H1 (cell line): ENCODE results near the gene ASIC2. TPM values are rescaled to one million over a fixed set of nuclear protein-coding genes. Genes with fewer than 3 reads are reported as not detected.

Experiments
- CTCF ChIA-PET: fragments of 300-600 bp; sonication (Branson Sonifier 250); formaldehyde crosslinking; loops from one replicate; lab custom pipeline; 2021; ENCODE audit not compliant: partially characterized antibody; lab: Charles Lee
- POLR2A ChIA-PET: fragments of 300-600 bp; sonication (Branson Sonifier 250); formaldehyde crosslinking; loops from one replicate; lab custom pipeline; 2021; ENCODE audit warnings: inconsistent platforms; ENCODE audit not compliant: partially characterized antibody; lab: Charles Lee
- DNase-seq, 2 experiments: peaks; one replicate each; pipeline versions ENCODE4 v3.0.0 to v3.0.0-alpha.2; 2010 to 2022; ENCODE audit warnings: low spot score in 2 of 2, low read depth in 1 of 2, mixed read lengths in 1 of 2
- FAIRE-seq: peaks from 2 replicates; lab custom pipeline; 2011; peaks lifted over from hg19 to GRCh38; lab: Jason Lieb, UNC
- H2AFZ ChIP-seq: 2 replicates; pipeline ENCODE4 v1.8.1; 2012; ENCODE audit warnings: low read length, inconsistent platforms
- H2AK5ac ChIP-seq: 2 replicates; pipeline ENCODE4 v1.6.1; 2013; ENCODE audit warnings: low read depth, low read length
- H2BK120ac ChIP-seq: replicated peaks from 2 replicates; pipeline ENCODE3; 2013; ENCODE audit warnings: low read depth, low read length, inconsistent platforms
- H2BK12ac ChIP-seq: 2 replicates; pipeline ENCODE4 v1.6.1; 2013; ENCODE audit warnings: low read depth, low read length
- H2BK15ac ChIP-seq: 2 replicates; pipeline ENCODE4 v1.6.1; 2013; ENCODE audit warnings: low read length
- H2BK20ac ChIP-seq: 2 replicates; pipeline ENCODE4 v1.6.1; 2013; ENCODE audit warnings: low read length
- H2BK5ac ChIP-seq: 2 replicates; pipeline ENCODE4 v1.6.1; 2013; ENCODE audit warnings: low read depth, low read length
- H3K14ac ChIP-seq: 2 replicates; pipeline ENCODE4 v1.6.1; 2013; ENCODE audit warnings: inconsistent platforms; ENCODE audit not compliant: insufficient read length
- H3K18ac ChIP-seq: 2 replicates; pipeline ENCODE4 v1.6.1; 2013; ENCODE audit warnings: low read length; ENCODE audit errors: extremely low read depth
- H3K23ac ChIP-seq: 2 replicates; pipeline ENCODE4 v1.6.1; 2013; ENCODE audit warnings: inconsistent platforms; ENCODE audit not compliant: insufficient read length
- H3K23me2 ChIP-seq: 2 replicates; pipeline ENCODE4 v1.6.1; 2013; ENCODE audit warnings: low read depth, low read length
- H3K27ac ChIP-seq: 2 replicates; pipeline ENCODE4 v1.6.1; 2011; ENCODE audit warnings: low read depth, low read length, inconsistent platforms
- H3K27me3 ChIP-seq, 4 experiments: replicated peaks in 1 of 4; 1 replicate in 1 of 4; 2 replicates in 3 of 4; pipeline versions ENCODE4 v1.6.1 to v1.8.1; 2011 to 2013; ENCODE audit warnings: low read length in 3 of 4, mild to moderate bottlenecking in 3 of 4, inconsistent platforms in 2 of 4, mixed read lengths in 2 of 4, moderate library complexity in 1 of 4; ENCODE audit not compliant: control insufficient read depth in 3 of 4, insufficient read depth in 3 of 4; ENCODE audit errors: extremely low read depth in 1 of 4
- H3K36me3 ChIP-seq, 4 experiments: 2 replicates each; pipeline versions ENCODE4 v1.6.1 to v1.8.1; 2011 to 2013; ENCODE audit warnings: mild to moderate bottlenecking in 4 of 4, low read length in 3 of 4, moderate library complexity in 2 of 4, control low read depth in 1 of 4, inconsistent platforms in 1 of 4; ENCODE audit not compliant: insufficient read depth in 4 of 4, control insufficient read depth in 2 of 4
- H3K4ac ChIP-seq: replicated peaks from 2 replicates; pipeline ENCODE3; 2013; ENCODE audit warnings: low read length, low read depth, mixed read lengths, inconsistent platforms; ENCODE audit not compliant: insufficient read length
- H3K4me1 ChIP-seq, 4 experiments: replicated peaks in 1 of 4; 1 replicate in 1 of 4; 2 replicates in 3 of 4; pipeline versions ENCODE4 v1.6.1 to v1.8.1; 2011 to 2013; ENCODE audit warnings: low read length in 3 of 4, inconsistent platforms in 2 of 4, mixed read lengths in 1 of 4; ENCODE audit not compliant: insufficient read depth in 4 of 4, control insufficient read depth in 3 of 4
- H3K4me2 ChIP-seq, 2 experiments: 2 replicates each; pipeline versions ENCODE4 v1.6.1 to v1.8.1; 2011 to 2013; ENCODE audit warnings: low read depth in 2 of 2, low read length in 2 of 2, control low read depth in 1 of 2, inconsistent platforms in 1 of 2, mild to moderate bottlenecking in 1 of 2; ENCODE audit not compliant: insufficient read depth in 1 of 2
- H3K4me3 ChIP-seq, 4 experiments: fragments of 200-600, 300-600 bp in 1 of 4; sonication (generic), shearing (Covaris generic), sonication (Bioruptor Twin) in 1 of 4; 2 replicates each; pipeline versions ENCODE4 v1.5.1 to v1.8.1; 2011 to 2016; ENCODE audit warnings: low read length in 4 of 4, low read depth in 3 of 4, control low read depth in 2 of 4, inconsistent platforms in 2 of 4, mild to moderate bottlenecking in 2 of 4, mixed read lengths in 1 of 4, moderate library complexity in 1 of 4; ENCODE audit not compliant: insufficient read depth in 2 of 4; ENCODE audit errors: extremely low read depth in 1 of 4
- H3K56ac ChIP-seq: replicated peaks from 2 replicates; pipeline ENCODE3; 2013; ENCODE audit warnings: low read depth, mild to moderate bottlenecking, mixed read lengths, low read length, inconsistent platforms; ENCODE audit not compliant: insufficient read length
- H3K79me1 ChIP-seq: 2 replicates; pipeline ENCODE4 v1.6.1; 2013; ENCODE audit warnings: low read depth, low read length, control low read depth
- H3K79me2 ChIP-seq, 2 experiments: 2 replicates each; pipeline versions ENCODE4 v1.6.1 to v1.8.1; 2012 to 2013; ENCODE audit warnings: low read length in 2 of 2, mild to moderate bottlenecking in 2 of 2, inconsistent platforms in 1 of 2; ENCODE audit not compliant: insufficient read depth in 2 of 2, control insufficient read depth in 1 of 2
- H3K9ac ChIP-seq, 4 experiments: replicated peaks in 1 of 4; 1 replicate in 1 of 4; 2 replicates in 3 of 4; pipeline versions ENCODE4 v1.6.1 to v1.8.1; 2011 to 2013; ENCODE audit warnings: low read depth in 3 of 4, low read length in 3 of 4, control low read depth in 2 of 4, mild to moderate bottlenecking in 2 of 4, moderate library complexity in 2 of 4, inconsistent platforms in 1 of 4; ENCODE audit errors: extremely low read depth in 1 of 4
- H3K9me3 ChIP-seq, 2 experiments: 2 replicates each; pipeline versions ENCODE4 v1.6.1 to v1.8.1; 2012 to 2013; ENCODE audit warnings: mild to moderate bottlenecking in 2 of 2, moderate library complexity in 2 of 2, control low read depth in 1 of 2, inconsistent platforms in 1 of 2, low read depth in 1 of 2, low read length in 1 of 2, mixed read lengths in 1 of 2; ENCODE audit not compliant: insufficient read depth in 2 of 2
- H4K20me1 ChIP-seq, 2 experiments: replicated peaks in 1 of 2; 2 replicates each; pipeline versions ENCODE3 to v1.8.1; 2011 to 2013; ENCODE audit warnings: inconsistent platforms in 2 of 2, low read length in 2 of 2, mild to moderate bottlenecking in 1 of 2; ENCODE audit not compliant: insufficient read depth in 2 of 2, control insufficient read depth in 1 of 2
- H4K5ac ChIP-seq: 2 replicates; pipeline ENCODE4 v1.6.1; 2013; ENCODE audit warnings: low read length, low read depth, mixed read lengths, inconsistent platforms; ENCODE audit not compliant: insufficient read length
- H4K8ac ChIP-seq: 2 replicates; pipeline ENCODE4 v1.8.0; 2013; ENCODE audit warnings: mild to moderate bottlenecking, moderate library complexity, low read length, inconsistent platforms; ENCODE audit not compliant: insufficient read depth; ENCODE audit errors: extremely low read depth
- H4K91ac ChIP-seq: replicated peaks from 2 replicates; pipeline ENCODE3; 2013; ENCODE audit warnings: low read length, mixed read lengths, inconsistent platforms; ENCODE audit not compliant: insufficient read length
- NRF1 ChIP-seq: IDR thresholded peaks from 2 replicates; pipeline ENCODE4 v1.6.1; 2011; ENCODE audit warnings: mild to moderate bottlenecking, low read depth, low read length, improper control_type of control experiment
- RFX5 ChIP-seq: IDR thresholded peaks from 2 replicates; pipeline ENCODE4 v1.6.1; 2011; ENCODE audit warnings: low read depth, low read length, improper control_type of control experiment, borderline replicate concordance
- polyA plus RNA-seq, 7 experiments: library from polyadenylated mRNA; depleted of rRNA in 3 of 7; stranded (reverse) in 5 of 7; unstranded in 2 of 7; fragments of >200 nt in 5 of 7; fragments of 200-250 nt in 2 of 7; gene quantifications; 1 replicate in 5 of 7; 2 replicates in 1 of 7; 4 replicates in 1 of 7; pipeline versions ENCODE4 v1.2.1 to v1.2.3, GENCODE V29; 2011 to 2013; ENCODE audit warnings: missing spikeins in 2 of 7, mixed read lengths in 2 of 7
- total RNA-seq: library from RNA; stranded (reverse); fragmentation: NEBNext Ultra II Directional; extraction: Animal tissue kit (Norgen Biotek cat#: 25700); gene quantifications from 2 replicates; pipeline ENCODE4 v1.2.1, GENCODE V29; 2021

The ASIC2 gene
- total and polyA plus RNA-seq, 2 of the 8 experiments (the other 6 are each of a cell fraction or from before 2014, with no cell fraction given) = 0.86 to 1.2 TPM

DNA sequence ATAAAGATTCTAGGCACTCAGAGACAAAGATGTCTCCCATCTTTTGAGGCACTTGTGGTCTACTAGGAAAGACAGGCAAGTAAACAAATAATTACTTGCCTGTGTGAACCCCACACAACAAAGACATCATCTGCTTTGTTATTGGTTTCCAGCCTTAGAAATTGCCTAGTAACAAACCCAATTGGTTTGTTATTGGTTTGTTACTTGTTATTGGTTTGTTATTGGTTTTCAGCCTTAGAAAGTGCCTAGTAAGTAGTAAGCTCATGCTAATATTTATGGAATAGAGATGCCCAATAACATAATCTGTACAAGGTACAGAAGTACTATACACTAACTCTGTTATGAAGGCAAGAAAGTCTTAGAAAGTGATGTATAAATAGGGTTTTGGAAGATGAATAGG is 67.1 kb downstream of the ASIC2 start:
- H3K79me2 ChIP-seq = no peaks in the 10 kb centered on the region
- no peak overlapping the region for H2BK120ac ChIP-seq
- no peaks in the 10 kb centered on the region for H3K79me1 ChIP-seq
- no peak overlapping the region for H3K4ac ChIP-seq
- POLR2A ChIA-PET = no interaction called here
- no peak overlapping the region for H3K4me2 ChIP-seq
- no peak overlapping the region for H3K4me3 ChIP-seq
- H4K20me1 ChIP-seq = no peaks in the 10 kb centered on the region
- H3K14ac ChIP-seq = no peak overlapping the region
- no peak for DNase-seq
- CTCF ChIA-PET = no interaction called here
- no peak overlapping the region for H2BK5ac ChIP-seq
- no peak overlapping the region for H2AFZ ChIP-seq
- H3K56ac ChIP-seq = no peak overlapping the region
- H3K18ac ChIP-seq = no peak overlapping the region
- H2BK15ac ChIP-seq = no peak overlapping the region
- H4K5ac ChIP-seq = no peak overlapping the region
- no peaks in the 10 kb centered on the region for H3K27me3 ChIP-seq
- no peak overlapping the region for H2AK5ac ChIP-seq
- no peak overlapping the region for H3K23ac ChIP-seq
- no peaks in the 10 kb centered on the region for H3K9me3 ChIP-seq
- H3K4me1 ChIP-seq = no peaks in the 10 kb centered on the region
- no peak for TF ChIP-seq NRF1
- peak; percentile 62 for TF ChIP-seq RFX5
- H3K9ac ChIP-seq = no peak overlapping the region
- H2BK20ac ChIP-seq = no peak overlapping the region
- no peak for FAIRE-seq
- H3K36me3 ChIP-seq = no peaks in the 10 kb centered on the region
- no peak overlapping the region for H2BK12ac ChIP-seq
- H3K27ac ChIP-seq = no peak overlapping the region
- no peak overlapping the region for H4K8ac ChIP-seq
- no peak overlapping the region for H4K91ac ChIP-seq
- H3K23me2 ChIP-seq = no peaks in the 10 kb centered on the region
